Measurements from ENCODE around the gene SMIM36. TPM values are rescaled to one million over a fixed set of nuclear protein-coding genes. Genes with fewer than 3 reads are reported as not detected.

SMIM36 gene
- total RNA-seq, 4 donors from 2014 or later = not detected

- peaks cover 13 to 37% of the 10 kb centered on the region in 2 donors for H3K4me1 ChIP-seq
- DNase-seq (no peak), ATAC-seq (no peak)
- H3K9me3 ChIP-seq = no peaks in the 10 kb centered on the region
- H3K27me3 ChIP-seq = no peaks in the 10 kb centered on the region
- no peak overlapping the region for H3K27ac ChIP-seq
- H3K4me3 ChIP-seq = no peak overlapping the region
- H3K36me3 ChIP-seq = no peaks in the 10 kb centered on the region
- in situ Hi-C loops (cut with MboI; ENCODE audit: low sequenced_read_pairs in 4 of 4) = no loop called here
- intact Hi-C loops (cut with DNase I; ENCODE audit: low total_unique reads) = no loop called here
- TF ChIP-seq CTCF (IDR thresholded peaks at IDR 0.05 in 4 of 5, conservative IDR thresholded peaks at IDR 0.05 in 1 of 5) (no peak), POLR2A (IDR thresholded peaks at IDR 0.05) (no peak)
These were observed 93.6 kb downstream of the SMIM36 start for GRCh38 chr17:55417411-55418268.

GRCh38 chr17:55416470-55417052 lies 94.7 kb downstream of the SMIM36 start:
- H3K27ac ChIP-seq = no peak overlapping the region

GRCh38 chr17:55416000-55416399 lies 95.3 kb downstream of the SMIM36 start:
- in situ Hi-C loops (cut with MboI; ENCODE audit: low sequenced_read_pairs in 4 of 4) (no loop called here), intact Hi-C loops (cut with DNase I; ENCODE audit: low total_unique reads) (loop anchor here (1.0 kb wide), 1 partner anchor 96 kb away; no protein-coding TSS in a partner anchor)
- no peak for ATAC-seq
- Histone ChIP-seq H3K9me3 (no peaks in the 10 kb centered on the region), H3K4me1 (peaks cover 8 to 33% of the 10 kb centered on the region in 2 donors), H3K27me3 (no peaks in the 10 kb centered on the region), H3K36me3 (peaks cover 0 to 8% of the 10 kb centered on the region in 2 donors), H3K27ac (no peak overlapping the region), H3K4me3 (no peak overlapping the region)
- DNase-seq = no peak
- no peak for TF ChIP-seq POLR2A (IDR thresholded peaks at IDR 0.05)
- no peak for TF ChIP-seq CTCF (IDR thresholded peaks at IDR 0.05 in 4 of 5, conservative IDR thresholded peaks at IDR 0.05 in 1 of 5)

More at GRCh38 chr17:55416470-55417052, 94.7 kb downstream of the SMIM36 start:
- no peaks in the 10 kb centered on the region for H3K27me3 ChIP-seq
- no peak for DNase-seq
- H3K4me1 ChIP-seq = peaks cover 8 to 33% of the 10 kb centered on the region in 2 donors
- H3K4me3 ChIP-seq = no peak overlapping the region
- intact Hi-C loops (cut with DNase I; ENCODE audit: low total_unique reads) (loop anchor here (1.0 kb wide), 1 partner anchor 96 kb away; no protein-coding TSS in a partner anchor), in situ Hi-C loops (cut with MboI; ENCODE audit: low sequenced_read_pairs in 4 of 4) (no loop called here)
- H3K9me3 ChIP-seq = no peaks in the 10 kb centered on the region
- H3K36me3 ChIP-seq = peaks cover 0 to 5% of the 10 kb centered on the region in 2 donors
- TF ChIP-seq POLR2A (IDR thresholded peaks at IDR 0.05) = no peak
- TF ChIP-seq CTCF (IDR thresholded peaks at IDR 0.05 in 4 of 5, conservative IDR thresholded peaks at IDR 0.05 in 1 of 5) = no peak
- no peak for ATAC-seq

- no peak overlapping the region for H3K4me3 ChIP-seq
- no peak for DNase-seq
- no peak overlapping the region for H3K27ac ChIP-seq
- in situ Hi-C loops (cut with MboI; ENCODE audit: low sequenced_read_pairs in 4 of 4) (no loop called here), intact Hi-C loops (cut with DNase I; ENCODE audit: low total_unique reads) (no loop called here)
- ATAC-seq = no peak
- H3K4me1 ChIP-seq = peaks cover 8 to 27% of the 10 kb centered on the region in 2 donors
- H3K9me3 ChIP-seq = no peaks in the 10 kb centered on the region
- H3K27me3 ChIP-seq = no peaks in the 10 kb centered on the region
- peaks cover 0 to 17% of the 10 kb centered on the region in 2 donors for H3K36me3 ChIP-seq
- no peak for TF ChIP-seq CTCF (IDR thresholded peaks at IDR 0.05 in 4 of 5, conservative IDR thresholded peaks at IDR 0.05 in 1 of 5)
- TF ChIP-seq POLR2A (IDR thresholded peaks at IDR 0.05) = no peak
These were observed 96.3 kb downstream of the SMIM36 start for GRCh38 chr17:55414983-55415382.
